ENCODE measurements around the gene GARIN5A.
A peak's percentile ranks its signal among the peaks of the same experiment; 100 is the strongest.
"Not testable (repeated sequence)": the region's sequence is repeated elsewhere in the genome, so short reads cannot be mapped to it uniquely, and the experiment has no call there.

The GARIN5A gene

GRCh38 chr19:50485284-50485955 lies 8.8 kb upstream of the GARIN5A start:
- H3K36me3 Mint-ChIP-seq = peaks cover 7% of the 10 kb centered on the region
- H3K4me3 Mint-ChIP-seq = no peak overlapping the region
- H3K4me1 Mint-ChIP-seq (ENCODE audit: low read depth) = peaks cover 8% of the 10 kb centered on the region
- H3K27ac Mint-ChIP-seq = no peak overlapping the region
- H3K27me3 Mint-ChIP-seq = no peaks in the 10 kb centered on the region
- no peaks in the 10 kb centered on the region for H3K9me3 Mint-ChIP-seq (ENCODE audit: low read depth)

DNA sequence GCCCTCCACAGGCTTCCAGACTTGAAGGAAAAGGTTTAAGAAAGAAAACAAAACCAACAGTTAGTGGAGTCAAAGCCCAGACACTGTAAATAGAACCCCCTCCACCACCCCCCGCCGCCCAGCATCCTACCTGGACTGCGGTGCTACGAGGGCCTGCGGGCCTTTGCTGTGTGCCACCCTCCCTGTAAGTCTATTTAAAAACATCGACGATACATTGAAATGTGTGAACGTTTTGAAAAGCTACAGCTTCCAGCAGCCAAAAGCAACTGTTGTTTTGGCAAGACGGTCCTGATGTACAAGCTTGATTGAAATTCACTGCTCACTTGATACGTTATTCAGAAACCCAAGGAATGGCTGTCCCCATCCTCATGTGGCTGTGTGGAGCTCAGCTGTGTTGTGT lies 6.3 kb upstream of the GARIN5A start:
- no peak overlapping the region for H3K4me3 Mint-ChIP-seq
- H3K27ac Mint-ChIP-seq = peak overlapping the region; percentile 1

GRCh38 chr19:50482271-50482855 lies 5.7 kb upstream of the GARIN5A start:
- Mint-ChIP-seq H3K27ac (no peak overlapping the region), H3K9me3 (ENCODE audit: low read depth) (no peaks in the 10 kb centered on the region), H3K36me3 (peaks cover 12% of the 10 kb centered on the region), H3K27me3 (no peaks in the 10 kb centered on the region), H3K4me3 (no peak overlapping the region), H3K4me1 (ENCODE audit: low read depth) (peaks cover 10% of the 10 kb centered on the region)

More for the DNA sequence above, 6.3 kb upstream of the GARIN5A start:
- Mint-ChIP-seq H3K9me3 (ENCODE audit: low read depth) (no peaks in the 10 kb centered on the region), H3K27me3 (no peaks in the 10 kb centered on the region), H3K4me1 (ENCODE audit: low read depth) (peaks cover 8% of the 10 kb centered on the region), H3K36me3 (peaks cover 10% of the 10 kb centered on the region)

DNA sequence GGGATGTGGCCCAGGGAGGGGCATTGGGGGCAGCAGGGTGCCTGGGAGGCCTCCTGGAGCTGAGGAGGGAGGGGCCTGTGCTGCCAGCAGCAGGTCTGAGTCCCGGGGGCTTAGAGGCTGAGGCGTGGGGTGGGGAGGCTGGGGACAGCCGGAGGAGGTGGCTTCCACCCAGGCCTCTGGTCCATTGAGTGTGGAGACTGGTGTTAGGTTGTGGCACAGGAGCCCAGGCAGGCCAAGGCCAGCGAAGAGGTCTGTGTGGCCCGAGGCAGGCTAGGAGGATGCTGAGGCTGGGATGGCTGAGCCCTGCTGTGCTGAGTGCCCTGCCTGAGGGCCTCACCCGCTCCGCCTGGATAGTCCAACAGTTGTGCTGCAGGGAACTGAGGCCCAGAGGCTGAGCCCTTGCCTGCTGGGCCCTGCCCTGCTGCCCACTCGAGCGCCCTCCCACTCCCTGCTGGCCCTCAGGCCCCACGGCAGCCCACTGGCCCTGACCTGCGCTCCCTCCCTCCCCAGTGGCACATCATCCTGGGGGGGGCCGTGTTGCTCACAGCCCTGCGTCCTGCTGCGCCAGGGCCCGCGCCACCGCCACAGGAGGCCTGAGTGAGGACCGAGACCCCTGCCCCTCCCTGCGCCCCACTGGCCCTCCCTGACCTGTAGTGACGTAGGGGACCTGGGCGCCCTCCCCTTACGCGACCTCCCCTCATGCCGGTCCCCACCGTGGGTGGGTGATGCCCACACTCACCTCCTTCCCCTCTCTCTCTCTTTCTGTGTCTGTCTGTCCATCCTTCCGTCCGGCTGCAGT lies 4.9 kb upstream of the GARIN5A start:
- Mint-ChIP-seq H3K27me3 (no peaks in the 10 kb centered on the region), H3K4me3 (no peak overlapping the region), H3K9me3 (ENCODE audit: low read depth) (no peaks in the 10 kb centered on the region), H3K36me3 (peaks cover 9% of the 10 kb centered on the region), H3K27ac (no peak overlapping the region), H3K4me1 (ENCODE audit: low read depth) (peaks cover 16% of the 10 kb centered on the region)

GRCh38 chr19:50480281-50481111 lies 3.8 kb upstream of the GARIN5A start:
- Mint-ChIP-seq H3K27me3 (no peaks in the 10 kb centered on the region), H3K4me1 (ENCODE audit: low read depth) (peaks cover 18% of the 10 kb centered on the region), H3K9me3 (ENCODE audit: low read depth) (no peaks in the 10 kb centered on the region), H3K4me3 (no peak overlapping the region), H3K36me3 (peaks cover 9% of the 10 kb centered on the region), H3K27ac (no peak overlapping the region)

GRCh38 chr19:50479761-50480251 lies 3.2 kb upstream of the GARIN5A start:
- no peaks in the 10 kb centered on the region for H3K9me3 Mint-ChIP-seq (ENCODE audit: low read depth)
- H3K27ac Mint-ChIP-seq = no peak overlapping the region
- no peaks in the 10 kb centered on the region for H3K27me3 Mint-ChIP-seq
- H3K4me3 Mint-ChIP-seq = no peak overlapping the region
- H3K36me3 Mint-ChIP-seq = peaks cover 9% of the 10 kb centered on the region
- peaks cover 18% of the 10 kb centered on the region for H3K4me1 Mint-ChIP-seq (ENCODE audit: low read depth)

DNA sequence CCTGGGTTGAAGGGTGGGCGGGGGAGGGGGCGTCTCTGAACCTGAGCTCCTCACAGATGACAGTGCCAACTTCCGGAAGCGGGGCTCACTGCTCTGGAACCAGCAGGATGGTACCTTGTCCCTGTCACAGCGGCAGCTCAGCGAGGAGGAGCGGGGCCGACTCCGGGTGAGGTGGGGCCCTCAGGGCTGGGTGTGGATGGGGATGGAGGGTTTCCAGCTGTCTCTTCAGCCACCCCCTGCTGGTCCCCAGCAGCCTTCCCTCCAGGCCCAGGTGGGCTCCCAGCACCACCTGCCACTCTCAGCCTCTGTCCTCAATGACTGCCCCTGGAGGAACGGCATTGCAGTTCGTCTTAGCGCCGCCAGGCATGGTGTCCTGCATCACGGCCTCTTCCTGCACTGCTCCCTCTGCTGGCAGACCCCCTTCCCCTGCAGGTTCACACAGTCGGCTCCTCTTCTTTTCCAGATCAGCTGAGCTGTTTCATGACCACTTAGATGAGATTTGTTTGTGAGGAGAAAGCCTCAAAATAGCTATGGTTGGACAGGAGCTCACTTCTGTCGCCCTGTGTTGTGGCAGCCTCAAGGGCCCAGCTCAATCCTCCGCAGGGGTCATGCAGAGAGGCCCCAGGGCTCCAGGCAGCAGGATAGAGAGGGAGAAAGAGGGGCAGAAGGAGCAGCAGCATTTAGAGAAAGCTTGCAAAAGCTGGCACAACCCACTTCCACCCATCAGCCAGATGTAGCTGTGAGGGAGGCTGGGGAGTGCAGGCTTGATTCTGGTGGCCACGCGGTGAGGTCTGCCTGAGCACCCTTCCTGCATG lies 2.5 kb upstream of the GARIN5A start:
- peak overlapping the region; percentile 20 for H3K4me3 Mint-ChIP-seq
- no peaks in the 10 kb centered on the region for H3K27me3 Mint-ChIP-seq
- H3K9me3 Mint-ChIP-seq (ENCODE audit: low read depth) = no peaks in the 10 kb centered on the region
- peak overlapping the region; percentile 41 for H3K27ac Mint-ChIP-seq
- peaks cover 18% of the 10 kb centered on the region for H3K4me1 Mint-ChIP-seq (ENCODE audit: low read depth)
- H3K36me3 Mint-ChIP-seq = peaks cover 9% of the 10 kb centered on the region

DNA sequence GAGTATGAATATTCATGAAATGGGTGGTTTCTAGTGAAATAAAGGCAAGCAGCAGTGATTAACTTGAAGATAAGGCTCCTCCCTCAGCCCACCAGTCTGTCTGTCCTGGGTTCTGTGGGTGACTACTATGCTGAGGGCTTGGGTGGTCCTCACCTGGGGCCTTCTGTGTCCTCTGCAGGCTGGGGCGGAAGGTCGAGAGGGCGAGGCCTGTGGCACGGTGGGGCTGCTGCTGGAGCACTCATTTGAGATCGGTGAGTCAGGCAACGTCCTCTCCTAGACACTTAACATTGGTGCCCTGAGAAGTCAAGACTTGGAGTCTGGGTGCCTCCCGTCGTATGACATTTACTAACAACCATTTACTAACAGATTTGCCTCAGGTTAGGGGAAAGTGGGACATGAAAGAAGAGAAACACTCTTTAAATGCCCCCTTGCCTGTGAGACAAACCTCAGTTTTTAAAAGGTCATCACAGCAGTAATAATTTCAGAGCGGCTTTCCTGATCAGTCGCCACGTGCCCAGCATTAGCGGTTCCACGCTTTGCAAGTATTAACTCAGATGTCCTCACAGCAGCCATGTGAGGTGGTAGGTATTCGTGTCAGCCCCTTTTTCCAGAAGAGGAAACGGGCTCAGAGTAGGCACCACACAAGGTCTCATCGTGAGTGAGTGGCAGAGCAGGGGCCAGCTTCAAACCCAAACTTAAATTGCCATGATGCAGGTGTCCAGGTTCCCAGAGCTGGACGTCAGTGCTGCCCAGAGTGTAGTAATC lies 1.3 kb upstream of the GARIN5A start:
- H3K4me1 Mint-ChIP-seq (ENCODE audit: low read depth) = peaks cover 18% of the 10 kb centered on the region
- no peaks in the 10 kb centered on the region for H3K27me3 Mint-ChIP-seq
- peak overlapping the region; percentile 79 for H3K27ac Mint-ChIP-seq
- H3K4me3 Mint-ChIP-seq = peak overlapping the region; percentile 98
- H3K9me3 Mint-ChIP-seq (ENCODE audit: low read depth) = no peaks in the 10 kb centered on the region
- H3K36me3 Mint-ChIP-seq = peaks cover 6% of the 10 kb centered on the region

DNA sequence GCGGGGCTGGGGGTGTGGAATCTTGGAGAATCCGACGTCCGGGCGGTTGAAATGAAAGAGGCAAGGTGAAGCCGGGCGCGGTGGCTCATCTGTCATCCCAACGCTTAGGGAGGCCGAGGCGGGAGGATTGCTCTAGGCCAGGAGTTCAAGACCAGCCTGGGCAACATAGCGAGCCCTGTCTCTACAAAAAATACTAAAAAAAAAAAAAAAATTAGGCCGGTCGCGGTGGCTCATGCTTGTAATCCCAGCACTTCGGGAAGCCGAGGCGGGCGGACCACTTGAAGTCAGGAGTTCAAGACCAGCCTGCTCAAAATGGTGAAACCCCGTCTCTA lies 225 bp upstream of the GARIN5A start:
- peak overlapping the region; percentile 98 for H3K4me3 Mint-ChIP-seq
- H3K36me3 Mint-ChIP-seq = peaks cover 6% of the 10 kb centered on the region
- H3K27ac Mint-ChIP-seq = peak overlapping the region; percentile 89
- H3K9me3 Mint-ChIP-seq (ENCODE audit: low read depth) = no peaks in the 10 kb centered on the region
- no peaks in the 10 kb centered on the region for H3K27me3 Mint-ChIP-seq
- peaks cover 18% of the 10 kb centered on the region for H3K4me1 Mint-ChIP-seq (ENCODE audit: low read depth)

- no peaks in the 10 kb centered on the region for H3K9me3 Mint-ChIP-seq (ENCODE audit: low read depth)
- peak overlapping the region; percentile 81 for H3K27ac Mint-ChIP-seq
- no peaks in the 10 kb centered on the region for H3K27me3 Mint-ChIP-seq
- peaks cover 6% of the 10 kb centered on the region for H3K36me3 Mint-ChIP-seq
- peak overlapping the region; percentile 98 for H3K4me3 Mint-ChIP-seq
- H3K4me1 Mint-ChIP-seq (ENCODE audit: low read depth) = peaks cover 18% of the 10 kb centered on the region
These were observed 868 bp downstream of the GARIN5A start for GRCh38 chr19:50475736-50476223.

- Mint-ChIP-seq H3K27me3 (no peaks in the 10 kb centered on the region), H3K27ac (peak overlapping the region; percentile 77), H3K9me3 (ENCODE audit: low read depth) (no peaks in the 10 kb centered on the region), H3K36me3 (peaks cover 6% of the 10 kb centered on the region), H3K4me1 (ENCODE audit: low read depth) (peaks cover 18% of the 10 kb centered on the region), H3K4me3 (peak overlapping the region; percentile 70)
These were observed 1.5 kb downstream of the GARIN5A start for GRCh38 chr19:50475101-50475568.

GRCh38 chr19:50473336-50473735 lies 3.3 kb downstream of the GARIN5A start:
- peaks cover 15% of the 10 kb centered on the region for H3K4me1 Mint-ChIP-seq (ENCODE audit: low read depth)
- H3K9me3 Mint-ChIP-seq (ENCODE audit: low read depth); H3K27ac Mint-ChIP-seq; H3K4me3 Mint-ChIP-seq; H3K36me3 Mint-ChIP-seq; H3K27me3 Mint-ChIP-seq: not testable (repeated sequence)

- Mint-ChIP-seq H3K36me3 (no peaks in the 10 kb centered on the region), H3K9me3 (ENCODE audit: low read depth) (no peaks in the 10 kb centered on the region), H3K4me3 (no peak overlapping the region), H3K27ac (no peak overlapping the region), H3K4me1 (ENCODE audit: low read depth) (no peaks in the 10 kb centered on the region), H3K27me3 (no peaks in the 10 kb centered on the region)
These were observed 7.8 kb downstream of the GARIN5A start for GRCh38 chr19:50468818-50469217.

All from activated naive CD8-positive, alpha-beta T cell (primary cell).